Testis (tissue), 2 donors: ENCODE measurements around the gene PDZD11.

Experiments
- POLR2A ChIP-seq: fragments of 450-650 bp; IDR thresholded peaks from one replicate; pipeline ENCODE4 v1.6.1; 2017; ENCODE audit warnings: antibody characterized with exemption, mild to moderate bottlenecking, moderate library complexity
- TF ChIP-seq, protein P1 (sequence below), 3 experiments: fragments of 450-650 bp in 2 of 3; fragments of 200-600 bp in 1 of 3; sonication (generic) in 1 of 3; IDR thresholded peaks; one replicate each; pipeline ENCODE4 v1.5.1; 2016 to 2019; ENCODE audit warnings: antibody characterized with exemption in 3 of 3, mild to moderate bottlenecking in 2 of 3, moderate library complexity in 1 of 3

- TF ChIP-seq, protein P1, sequence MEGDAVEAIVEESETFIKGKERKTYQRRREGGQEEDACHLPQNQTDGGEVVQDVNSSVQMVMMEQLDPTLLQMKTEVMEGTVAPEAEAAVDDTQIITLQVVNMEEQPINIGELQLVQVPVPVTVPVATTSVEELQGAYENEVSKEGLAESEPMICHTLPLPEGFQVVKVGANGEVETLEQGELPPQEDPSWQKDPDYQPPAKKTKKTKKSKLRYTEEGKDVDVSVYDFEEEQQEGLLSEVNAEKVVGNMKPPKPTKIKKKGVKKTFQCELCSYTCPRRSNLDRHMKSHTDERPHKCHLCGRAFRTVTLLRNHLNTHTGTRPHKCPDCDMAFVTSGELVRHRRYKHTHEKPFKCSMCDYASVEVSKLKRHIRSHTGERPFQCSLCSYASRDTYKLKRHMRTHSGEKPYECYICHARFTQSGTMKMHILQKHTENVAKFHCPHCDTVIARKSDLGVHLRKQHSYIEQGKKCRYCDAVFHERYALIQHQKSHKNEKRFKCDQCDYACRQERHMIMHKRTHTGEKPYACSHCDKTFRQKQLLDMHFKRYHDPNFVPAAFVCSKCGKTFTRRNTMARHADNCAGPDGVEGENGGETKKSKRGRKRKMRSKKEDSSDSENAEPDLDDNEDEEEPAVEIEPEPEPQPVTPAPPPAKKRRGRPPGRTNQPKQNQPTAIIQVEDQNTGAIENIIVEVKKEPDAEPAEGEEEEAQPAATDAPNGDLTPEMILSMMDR (IDR thresholded peaks at IDR 0.05): no peak
- TF ChIP-seq POLR2A: no peak
These were observed 36.2 kb downstream of the PDZD11 start for GRCh38 chrX:70253377-70254062.
